Nucleus accumbens (tissue), 56 donors: Measurements from ENCODE around the gene CEP128.

Experiments
- DNase-seq, 56 donors: peaks; one replicate each; lab custom pipeline; 2025; lab: John Stamatoyannopoulos, UW

Gene CEP128

GRCh38 chr14:80624581-80624980, 317.0 kb downstream of the CEP128 start:
- DNase-seq = no peak

DNA sequence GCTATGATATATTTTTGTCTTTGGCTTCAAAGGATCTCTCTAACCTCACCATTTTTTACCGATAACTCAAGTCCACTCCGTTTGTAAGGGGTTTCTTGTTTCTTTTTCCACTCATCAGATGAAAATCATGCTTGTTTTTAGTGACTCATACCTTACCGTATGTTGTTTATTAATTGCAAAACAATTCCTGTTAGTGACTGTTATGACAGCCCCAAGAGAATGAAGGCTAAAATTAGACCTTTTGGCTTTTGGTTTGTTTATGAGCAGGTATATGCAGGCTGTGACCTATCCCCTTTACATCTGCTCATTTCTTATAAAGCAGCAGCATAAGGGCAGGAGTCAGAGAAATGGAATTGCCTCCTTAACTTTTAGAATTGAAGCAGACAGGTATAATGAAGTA, 319.8 kb downstream of the CEP128 start:
- no peak for DNase-seq

DNA sequence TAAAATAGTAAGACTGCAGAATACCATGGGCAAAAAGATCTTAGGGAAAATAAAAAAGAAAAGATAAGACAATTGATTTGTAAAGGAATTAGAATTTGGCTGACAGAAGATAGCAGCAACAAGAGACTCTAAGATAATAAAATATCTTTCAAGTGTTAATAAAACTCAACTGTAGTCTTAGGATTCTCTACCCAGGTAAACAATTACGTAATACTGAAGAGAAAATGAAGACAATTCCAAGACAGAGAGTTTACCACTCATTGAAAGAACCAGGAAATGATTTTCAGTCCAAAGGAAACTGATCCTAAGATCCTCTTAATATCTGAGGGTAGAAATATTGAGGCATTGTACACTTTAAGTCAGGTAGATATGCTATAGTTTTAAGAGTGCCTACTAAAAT, 321.1 kb downstream of the CEP128 start:
- no peak for DNase-seq

- no peak for DNase-seq
These were observed 322.7 kb downstream of the CEP128 start for GRCh38 chr14:80618751-80619329.

DNA sequence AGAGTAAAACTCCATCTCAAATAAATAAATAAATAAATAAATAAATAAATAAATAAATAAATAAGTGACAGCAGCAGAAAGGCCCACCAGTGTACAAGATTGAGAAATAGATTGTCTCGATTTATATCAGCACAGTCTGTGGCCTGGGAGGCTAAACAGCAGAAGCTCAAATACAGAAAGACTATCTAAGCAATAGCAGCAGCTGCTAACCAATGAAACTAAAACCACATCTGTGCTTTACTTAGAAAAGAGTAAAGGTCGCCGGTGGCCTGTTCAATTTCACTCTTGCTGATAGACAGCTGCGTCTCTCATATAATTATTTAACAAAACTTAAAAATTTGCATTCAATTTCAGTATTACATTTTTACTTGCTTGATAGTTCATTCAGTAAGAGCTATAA, 325.7 kb downstream of the CEP128 start:
- no peak for DNase-seq

- no peak for DNase-seq
These were observed 332.5 kb downstream of the CEP128 start for GRCh38 chr14:80609055-80609454.

GRCh38 chr14:80608563-80608962, 333.0 kb downstream of the CEP128 start:
- DNase-seq = no peak

GRCh38 chr14:80607430-80608190, 333.9 kb downstream of the CEP128 start:
- DNase-seq = no peak

- no peak for DNase-seq
These were observed 335.2 kb downstream of the CEP128 start for GRCh38 chr14:80606347-80606772.

GRCh38 chr14:80605536-80605935, 336.0 kb downstream of the CEP128 start:
- DNase-seq = no peak

DNA sequence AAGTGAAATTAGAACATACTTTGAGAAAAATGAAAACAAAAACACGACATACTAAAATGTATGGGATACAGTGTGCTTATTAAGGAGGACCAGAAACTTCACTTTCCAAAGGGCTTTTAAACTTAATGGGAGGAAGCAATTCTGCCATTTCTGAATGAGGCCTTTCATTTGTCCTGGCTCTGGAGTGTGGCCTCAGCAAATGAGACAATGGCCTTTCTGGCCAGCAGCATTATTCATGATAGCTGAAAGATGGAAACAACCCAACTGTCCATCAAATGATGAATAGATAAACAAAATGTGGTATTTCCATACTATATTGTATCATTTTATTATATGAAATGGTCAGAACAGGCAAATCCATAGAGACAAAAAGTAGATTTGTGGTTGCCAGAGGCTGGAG, 338.6 kb downstream of the CEP128 start:
- DNase-seq = peak in 39 of 56 donors; percentile 1 to 70 (median 30)

- DNase-seq = no peak
These were observed 354.3 kb downstream of the CEP128 start for GRCh38 chr14:80587096-80587724.

DNA sequence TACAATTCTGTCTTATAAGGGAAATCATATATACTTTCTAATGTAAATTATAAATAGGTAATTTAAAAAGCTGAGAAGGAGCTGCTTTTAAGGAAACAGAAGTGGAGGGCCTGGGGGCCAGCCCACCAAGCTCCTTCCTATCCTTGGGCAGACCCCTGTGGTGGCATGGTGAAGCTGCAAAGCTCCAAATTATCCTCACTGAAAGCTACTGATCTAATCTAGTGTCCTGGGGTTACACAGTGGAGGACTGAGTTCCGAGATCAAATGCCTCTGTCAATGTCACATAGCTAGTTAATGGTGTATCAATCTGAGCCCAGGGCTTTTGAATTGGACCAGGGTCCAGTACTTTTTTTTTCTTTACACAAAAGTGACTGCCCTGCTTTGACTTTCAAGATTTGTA, 355.4 kb downstream of the CEP128 start:
- DNase-seq = no peak

GRCh38 chr14:80585506-80585835, 356.1 kb downstream of the CEP128 start:
- no peak for DNase-seq

GRCh38 chr14:80584744-80585505, 356.6 kb downstream of the CEP128 start:
- no peak for DNase-seq

DNA sequence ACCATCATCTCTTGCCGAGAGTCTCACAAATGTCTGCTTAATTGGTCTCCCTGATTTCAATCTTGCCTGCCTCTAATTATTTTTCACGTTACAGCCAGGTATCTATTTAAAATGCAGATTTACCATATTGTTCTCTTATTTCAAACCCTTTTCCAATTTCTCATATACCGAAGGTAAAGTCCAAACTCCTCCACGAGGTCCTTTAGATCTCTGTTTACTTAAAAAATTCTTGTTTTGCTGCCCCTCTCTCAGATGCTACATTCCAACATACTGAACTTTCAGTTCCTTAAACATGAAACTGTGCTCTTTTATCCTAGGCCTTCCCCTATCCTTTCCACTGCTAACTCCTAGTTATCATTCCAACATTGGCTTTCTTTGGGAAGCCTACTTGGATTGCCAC, 363.9 kb downstream of the CEP128 start:
- no peak for DNase-seq

- DNase-seq = no peak
These were observed 365.1 kb downstream of the CEP128 start for GRCh38 chr14:80576401-80576800.

DNA sequence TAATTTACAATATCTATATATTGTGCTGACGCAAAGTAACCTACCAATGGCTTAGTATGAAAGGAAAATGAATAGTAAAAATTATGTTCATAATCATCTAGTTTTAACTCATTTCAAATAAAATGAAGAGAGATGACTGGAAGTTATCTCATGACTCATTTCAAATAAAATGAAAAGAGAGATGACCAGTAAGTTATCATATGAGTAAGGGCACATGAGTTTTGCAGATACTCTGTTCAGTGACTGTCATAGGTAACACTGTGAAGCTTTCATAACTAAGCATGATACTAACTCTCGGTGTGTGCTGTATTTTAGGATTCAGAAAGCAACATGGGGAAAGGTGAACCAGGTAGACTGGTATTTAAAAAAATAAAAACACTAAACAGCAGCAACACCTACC, 365.8 kb downstream of the CEP128 start:
- DNase-seq = no peak

DNA sequence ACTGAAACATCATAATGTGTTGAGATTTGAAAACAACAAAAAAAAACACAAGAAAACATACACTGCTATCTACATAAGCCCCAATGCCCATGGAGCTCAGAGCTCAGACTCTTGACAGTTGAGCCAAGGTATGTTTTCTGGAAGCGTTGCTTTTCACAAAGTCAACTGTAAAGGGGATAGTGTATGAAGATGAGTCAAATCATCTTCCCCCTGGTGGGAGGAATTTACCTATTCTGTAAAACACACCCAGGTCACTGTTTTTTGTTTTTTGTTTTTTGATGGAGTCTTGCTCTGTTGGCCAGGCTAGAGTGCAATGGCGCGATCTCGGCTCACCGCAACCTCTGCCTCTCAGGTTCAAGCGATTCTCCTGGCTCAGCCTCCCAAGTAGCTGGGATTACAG, 368.9 kb downstream of the CEP128 start:
- no peak for DNase-seq

DNA sequence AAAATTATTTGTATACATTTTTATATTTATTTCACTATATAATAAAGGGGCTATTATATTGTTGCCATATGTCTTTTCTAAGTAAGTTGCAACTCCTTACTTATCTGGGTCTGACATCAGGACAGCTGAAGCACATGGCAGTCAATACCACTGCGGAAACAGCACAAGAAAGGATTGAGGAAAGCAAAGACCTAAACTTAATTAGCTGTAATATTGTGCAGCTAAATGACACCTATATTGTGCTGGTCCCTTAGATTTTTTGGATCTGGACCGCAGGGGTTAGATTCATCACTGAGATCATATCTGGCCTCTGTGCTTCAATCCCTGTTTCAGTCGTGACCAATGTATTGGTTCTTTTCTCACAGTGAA, 370.6 kb downstream of the CEP128 start:
- no peak for DNase-seq

GRCh38 chr14:80567905-80568536, 373.5 kb downstream of the CEP128 start:
- DNase-seq = no peak
